Measurements from ENCODE around the gene SLC45A2.

Gene SLC45A2

GRCh38 chr5:33944543-33945132 is 39.9 kb downstream of the SLC45A2 start:
- no peaks in the 10 kb centered on the region for H3K27me3 ChIP-seq (ENCODE audit: control insufficient read depth in 2 of 2, insufficient read depth in 2 of 2, low read length in 2 of 2)
- H3K36me3 ChIP-seq (ENCODE audit: control insufficient read depth in 2 of 2, insufficient read depth in 2 of 2, low read length in 2 of 2) = no peaks in the 10 kb centered on the region
- no peak overlapping the region for H3K4me3 ChIP-seq (ENCODE audit: low read length in 2 of 2)
- no peaks in the 10 kb centered on the region for H3K9me3 ChIP-seq (ENCODE audit: control insufficient read depth in 2 of 2, low read length in 2 of 2)
- H3K4me1 ChIP-seq (ENCODE audit: control insufficient read depth in 2 of 2, insufficient read depth in 2 of 2, low read length in 2 of 2) = no peaks in the 10 kb centered on the region
- H3K9ac ChIP-seq (ENCODE audit: low read depth in 1 of 2, low read length in 2 of 2) = no peak overlapping the region
- H3K27ac ChIP-seq (ENCODE audit: low read depth in 2 of 2, low read length in 2 of 2) = no peak overlapping the region

- H3K4me3 ChIP-seq (ENCODE audit: low read length in 2 of 2) = no peak overlapping the region
- no peak overlapping the region for H3K9ac ChIP-seq (ENCODE audit: low read depth in 1 of 2, low read length in 2 of 2)
- no peaks in the 10 kb centered on the region for H3K36me3 ChIP-seq (ENCODE audit: control insufficient read depth in 2 of 2, insufficient read depth in 2 of 2, low read length in 2 of 2)
- peaks cover 5 to 10% of the 10 kb centered on the region in 2 donors for H3K27me3 ChIP-seq (ENCODE audit: control insufficient read depth in 2 of 2, insufficient read depth in 2 of 2, low read length in 2 of 2)
- no peak overlapping the region for H3K27ac ChIP-seq (ENCODE audit: low read depth in 2 of 2, low read length in 2 of 2)
- H3K4me1 ChIP-seq (ENCODE audit: control insufficient read depth in 2 of 2, insufficient read depth in 2 of 2, low read length in 2 of 2) = no peaks in the 10 kb centered on the region
- H3K9me3 ChIP-seq (ENCODE audit: control insufficient read depth in 2 of 2, low read length in 2 of 2) = no peaks in the 10 kb centered on the region
Measured at GRCh38 chr5:33941090-33941489, 43.4 kb downstream of the SLC45A2 start.

- no peak overlapping the region for H3K27ac ChIP-seq (ENCODE audit: low read depth in 2 of 2, low read length in 2 of 2)
- H3K9ac ChIP-seq (ENCODE audit: low read depth in 1 of 2, low read length in 2 of 2) = no peak overlapping the region
- no peaks in the 10 kb centered on the region for H3K36me3 ChIP-seq (ENCODE audit: control insufficient read depth in 2 of 2, insufficient read depth in 2 of 2, low read length in 2 of 2)
- no peak overlapping the region for H3K4me3 ChIP-seq (ENCODE audit: low read length in 2 of 2)
- no peaks in the 10 kb centered on the region for H3K4me1 ChIP-seq (ENCODE audit: control insufficient read depth in 2 of 2, insufficient read depth in 2 of 2, low read length in 2 of 2)
- no peaks in the 10 kb centered on the region for H3K9me3 ChIP-seq (ENCODE audit: control insufficient read depth in 2 of 2, low read length in 2 of 2)
- peaks cover 5 to 14% of the 10 kb centered on the region in 2 donors for H3K27me3 ChIP-seq (ENCODE audit: control insufficient read depth in 2 of 2, insufficient read depth in 2 of 2, low read length in 2 of 2)
Measured at GRCh38 chr5:33939556-33940262, 44.8 kb downstream of the SLC45A2 start.

- Histone ChIP-seq H3K27ac (ENCODE audit: low read depth in 2 of 2, low read length in 2 of 2) (no peak overlapping the region), H3K9ac (ENCODE audit: low read depth in 1 of 2, low read length in 2 of 2) (no peak overlapping the region), H3K4me1 (ENCODE audit: control insufficient read depth in 2 of 2, insufficient read depth in 2 of 2, low read length in 2 of 2) (no peaks in the 10 kb centered on the region), H3K36me3 (ENCODE audit: control insufficient read depth in 2 of 2, insufficient read depth in 2 of 2, low read length in 2 of 2) (no peaks in the 10 kb centered on the region), H3K9me3 (ENCODE audit: control insufficient read depth in 2 of 2, low read length in 2 of 2) (no peaks in the 10 kb centered on the region), H3K4me3 (ENCODE audit: low read length in 2 of 2) (no peak overlapping the region), H3K27me3 (ENCODE audit: control insufficient read depth in 2 of 2, insufficient read depth in 2 of 2, low read length in 2 of 2) (peaks cover 5 to 14% of the 10 kb centered on the region in 2 donors)
Measured at GRCh38 chr5:33938881-33939280, 45.6 kb downstream of the SLC45A2 start.

- Histone ChIP-seq H3K9me3 (ENCODE audit: control insufficient read depth in 2 of 2, low read length in 2 of 2) (no peaks in the 10 kb centered on the region), H3K4me3 (ENCODE audit: low read length in 2 of 2) (no peak overlapping the region), H3K27me3 (ENCODE audit: control insufficient read depth in 2 of 2, insufficient read depth in 2 of 2, low read length in 2 of 2) (peaks cover 5 to 14% of the 10 kb centered on the region in 2 donors), H3K27ac (ENCODE audit: low read depth in 2 of 2, low read length in 2 of 2) (no peak overlapping the region), H3K36me3 (ENCODE audit: control insufficient read depth in 2 of 2, insufficient read depth in 2 of 2, low read length in 2 of 2) (no peaks in the 10 kb centered on the region), H3K4me1 (ENCODE audit: control insufficient read depth in 2 of 2, insufficient read depth in 2 of 2, low read length in 2 of 2) (no peaks in the 10 kb centered on the region), H3K9ac (ENCODE audit: low read depth in 1 of 2, low read length in 2 of 2) (no peak overlapping the region)
Measured at GRCh38 chr5:33938507-33938796, 46.0 kb downstream of the SLC45A2 start.

- H3K27me3 ChIP-seq (ENCODE audit: control insufficient read depth in 2 of 2, insufficient read depth in 2 of 2, low read length in 2 of 2) = peaks cover 5 to 14% of the 10 kb centered on the region in 2 donors
Measured at GRCh38 chr5:33937707-33938506, 46.6 kb downstream of the SLC45A2 start.

GRCh38 chr5:33937017-33937706 is 47.3 kb downstream of the SLC45A2 start:
- Histone ChIP-seq H3K9me3 (ENCODE audit: control insufficient read depth in 2 of 2, low read length in 2 of 2) (no peaks in the 10 kb centered on the region), H3K4me3 (ENCODE audit: low read length in 2 of 2) (no peak overlapping the region), H3K27me3 (ENCODE audit: control insufficient read depth in 2 of 2, insufficient read depth in 2 of 2, low read length in 2 of 2) (peaks cover 5 to 14% of the 10 kb centered on the region in 2 donors), H3K36me3 (ENCODE audit: control insufficient read depth in 2 of 2, insufficient read depth in 2 of 2, low read length in 2 of 2) (no peaks in the 10 kb centered on the region), H3K4me1 (ENCODE audit: control insufficient read depth in 2 of 2, insufficient read depth in 2 of 2, low read length in 2 of 2) (no peaks in the 10 kb centered on the region), H3K27ac (ENCODE audit: low read depth in 2 of 2, low read length in 2 of 2) (no peak overlapping the region), H3K9ac (ENCODE audit: low read depth in 1 of 2, low read length in 2 of 2) (no peak overlapping the region)

More at GRCh38 chr5:33937707-33938506, 46.6 kb downstream of the SLC45A2 start:
- Histone ChIP-seq H3K9ac (ENCODE audit: low read depth in 1 of 2, low read length in 2 of 2) (no peak overlapping the region), H3K27ac (ENCODE audit: low read depth in 2 of 2, low read length in 2 of 2) (no peak overlapping the region), H3K36me3 (ENCODE audit: control insufficient read depth in 2 of 2, insufficient read depth in 2 of 2, low read length in 2 of 2) (no peaks in the 10 kb centered on the region), H3K4me1 (ENCODE audit: control insufficient read depth in 2 of 2, insufficient read depth in 2 of 2, low read length in 2 of 2) (no peaks in the 10 kb centered on the region), H3K9me3 (ENCODE audit: control insufficient read depth in 2 of 2, low read length in 2 of 2) (no peaks in the 10 kb centered on the region), H3K4me3 (ENCODE audit: low read length in 2 of 2) (no peak overlapping the region)

GRCh38 chr5:33936381-33937016 is 48.0 kb downstream of the SLC45A2 start, which contains the start of gene RXFP3:
RXFP3 (plus strand) TSS chr5:33936386; CDS start chr5:33936741, 355 bp downstream.
- Histone ChIP-seq H3K27ac (ENCODE audit: low read depth in 2 of 2, low read length in 2 of 2) (no peak within 1 kb of the TSS), H3K4me1 (ENCODE audit: control insufficient read depth in 2 of 2, insufficient read depth in 2 of 2, low read length in 2 of 2) (no peaks in the 10 kb centered on the region), H3K9me3 (ENCODE audit: control insufficient read depth in 2 of 2, low read length in 2 of 2) (no peaks in the 10 kb centered on the region), H3K9ac (ENCODE audit: low read depth in 1 of 2, low read length in 2 of 2) (no peak within 1 kb of the TSS), H3K4me3 (ENCODE audit: low read length in 2 of 2) (peak within 1 kb of the TSS in 1 of 2 donors; percentile 9), H3K27me3 (ENCODE audit: control insufficient read depth in 2 of 2, insufficient read depth in 2 of 2, low read length in 2 of 2) (peaks cover 5 to 14% of the 10 kb centered on the region in 2 donors), H3K36me3 (ENCODE audit: control insufficient read depth in 2 of 2, insufficient read depth in 2 of 2, low read length in 2 of 2) (no peaks in the 10 kb centered on the region)

GRCh38 chr5:33936004-33936380 is 48.5 kb downstream of the SLC45A2 start:
- Histone ChIP-seq H3K9ac (ENCODE audit: low read depth in 1 of 2, low read length in 2 of 2) (no peak overlapping the region), H3K27me3 (ENCODE audit: control insufficient read depth in 2 of 2, insufficient read depth in 2 of 2, low read length in 2 of 2) (peaks cover 5 to 14% of the 10 kb centered on the region in 2 donors), H3K36me3 (ENCODE audit: control insufficient read depth in 2 of 2, insufficient read depth in 2 of 2, low read length in 2 of 2) (no peaks in the 10 kb centered on the region), H3K9me3 (ENCODE audit: control insufficient read depth in 2 of 2, low read length in 2 of 2) (no peaks in the 10 kb centered on the region), H3K4me3 (ENCODE audit: low read length in 2 of 2) (peak overlapping the region in 1 of 2 donors; percentile 9), H3K27ac (ENCODE audit: low read depth in 2 of 2, low read length in 2 of 2) (no peak overlapping the region), H3K4me1 (ENCODE audit: control insufficient read depth in 2 of 2, insufficient read depth in 2 of 2, low read length in 2 of 2) (no peaks in the 10 kb centered on the region)

Data from mucosa of rectum (tissue), 2 donors.